GM21526 (cell line): Measurements from ENCODE around the gene ROBO1.

Experiments used
- ATAC-seq: cut with Tn5 transposase; IDR thresholded peaks from one replicate; pipeline ENCODE4 v1.9.1; 2021; ENCODE audit warnings: moderate library complexity; ENCODE audit not compliant: unreplicated experiment, low FRiP score

ROBO1 gene

GRCh38 chr3:78868570-78868969, 899.2 kb downstream of the ROBO1 start:
- no peak for ATAC-seq

- ATAC-seq: no peak
These were observed 900.1 kb downstream of the ROBO1 start for GRCh38 chr3:78867409-78868372.

DNA sequence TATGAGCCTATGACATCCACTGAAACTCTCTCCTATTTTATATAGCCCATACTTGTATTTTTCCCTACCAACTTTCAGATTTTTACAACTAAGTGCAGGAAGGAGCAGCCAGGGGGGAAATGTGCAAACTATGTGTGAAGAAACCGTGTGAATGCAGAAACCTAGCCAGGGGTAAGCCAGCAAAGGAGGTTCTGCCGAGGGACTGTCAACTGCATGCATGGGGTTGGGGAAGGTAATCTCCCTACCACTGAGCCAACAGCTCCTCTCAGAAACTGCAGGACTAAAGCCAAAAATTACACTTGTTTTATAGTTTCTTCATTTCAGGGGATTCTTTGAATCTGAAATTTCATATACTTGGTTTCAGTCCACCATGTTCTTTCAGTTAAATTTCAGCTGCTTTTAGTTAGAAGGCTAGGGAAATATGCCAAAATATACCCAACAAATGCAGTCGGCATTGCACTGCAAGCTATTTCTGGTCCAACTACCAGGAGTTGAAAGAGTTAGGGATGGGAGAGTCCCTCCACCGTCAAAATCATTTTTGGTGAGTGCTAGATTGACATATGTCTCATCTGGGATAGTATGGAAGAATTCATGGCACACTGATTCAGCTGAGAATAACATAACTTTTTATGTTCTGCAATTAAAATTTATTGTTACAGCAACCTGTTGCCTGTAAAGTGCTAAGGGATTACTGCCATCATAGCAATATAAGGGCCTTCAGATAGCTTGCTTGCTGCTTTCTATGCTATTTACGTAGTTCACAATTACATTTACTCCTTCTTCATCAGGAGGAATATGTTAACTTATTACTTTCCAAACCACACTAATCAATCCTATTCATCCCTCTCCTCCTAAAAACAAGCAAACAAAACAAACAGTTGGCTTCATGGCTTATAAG, 904.2 kb downstream of the ROBO1 start:
- no peak for ATAC-seq

GRCh38 chr3:78861156-78861555, 906.6 kb downstream of the ROBO1 start:
- ATAC-seq: no peak

DNA sequence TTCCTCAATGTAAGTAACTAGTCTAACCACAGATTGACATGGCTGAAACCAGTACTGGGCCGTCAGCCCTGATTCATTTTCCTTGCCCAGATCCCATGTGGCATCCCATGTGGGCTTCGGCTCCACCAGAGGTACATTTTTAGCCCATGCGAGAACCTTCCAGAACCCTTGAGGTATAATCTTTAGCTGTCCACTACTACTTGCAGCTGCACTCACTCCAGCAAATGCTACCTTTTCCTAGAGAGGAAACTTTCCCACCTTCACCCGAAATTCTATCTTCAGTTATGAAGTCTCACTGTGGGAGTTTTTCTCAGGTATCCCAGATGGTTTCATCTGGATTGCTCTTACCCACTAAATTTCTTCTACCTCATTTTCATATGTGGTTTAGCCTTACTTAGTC, 907.2 kb downstream of the ROBO1 start:
- no peak for ATAC-seq

DNA sequence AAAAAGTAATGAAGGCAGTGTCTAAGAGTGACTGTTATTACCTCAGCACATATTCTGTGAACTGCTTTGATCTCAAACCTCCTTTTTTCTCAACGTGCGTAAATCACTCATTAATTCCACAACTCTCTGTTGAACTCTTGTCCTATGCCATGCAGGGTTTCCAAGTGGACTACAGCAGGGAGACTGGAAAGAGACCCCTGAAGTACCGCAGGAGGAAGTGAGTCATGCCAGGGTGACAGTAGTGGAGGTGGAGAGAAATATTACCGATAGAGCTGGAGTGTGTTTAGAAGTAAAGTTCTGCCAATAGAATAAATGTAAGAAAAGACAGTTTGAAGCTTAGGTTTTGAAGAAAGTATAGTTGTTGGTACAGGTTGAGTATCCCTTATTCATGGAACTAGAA, 908.9 kb downstream of the ROBO1 start:
- no peak for ATAC-seq

DNA sequence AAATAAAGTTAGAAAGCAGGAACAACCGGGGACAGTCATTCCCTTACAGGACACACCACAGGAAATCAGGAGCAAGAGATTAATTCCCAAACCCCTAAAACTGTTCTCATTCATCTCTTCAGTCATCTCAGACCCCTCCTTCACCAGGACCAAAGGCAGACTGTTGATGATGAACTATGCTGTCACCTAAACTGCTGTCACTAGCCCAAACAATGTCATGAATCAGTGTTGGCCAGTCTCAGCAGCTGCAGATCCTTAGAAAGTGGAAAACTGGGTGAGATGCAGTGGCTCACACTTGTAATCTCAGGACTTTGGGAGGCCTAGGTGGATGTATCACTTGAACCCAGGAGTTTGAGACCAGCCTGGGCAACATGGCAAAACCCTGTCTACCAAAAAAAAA, 909.6 kb downstream of the ROBO1 start:
- no peak for ATAC-seq

GRCh38 chr3:78857494-78858111, 910.2 kb downstream of the ROBO1 start:
- no peak for ATAC-seq

DNA sequence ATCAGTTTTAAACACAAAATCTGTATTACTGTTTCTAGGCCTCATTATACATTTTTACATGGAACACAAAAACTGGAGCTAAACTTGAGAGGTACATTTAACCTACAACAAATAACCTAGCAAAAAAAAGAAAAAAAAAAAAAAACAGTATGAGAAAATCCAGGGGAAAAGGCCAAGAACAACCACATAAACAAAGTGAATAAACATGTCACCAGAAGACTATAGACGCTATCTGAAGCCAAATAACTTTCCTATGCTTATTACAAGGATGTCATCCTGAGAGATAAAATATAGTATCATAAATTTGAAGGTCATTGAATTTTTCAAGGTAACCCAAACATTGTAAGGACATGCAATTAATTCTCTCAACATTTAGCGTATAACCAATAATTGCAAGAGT, 911.6 kb downstream of the ROBO1 start:
- no peak for ATAC-seq

- no peak for ATAC-seq
These were observed 912.6 kb downstream of the ROBO1 start for GRCh38 chr3:78855190-78855589.

- no peak for ATAC-seq
These were observed 919.2 kb downstream of the ROBO1 start for GRCh38 chr3:78848392-78849288.

- ATAC-seq: no peak
These were observed 920.2 kb downstream of the ROBO1 start for GRCh38 chr3:78847603-78848002.

- ATAC-seq: no peak
These were observed 920.6 kb downstream of the ROBO1 start for GRCh38 chr3:78847203-78847602.

DNA sequence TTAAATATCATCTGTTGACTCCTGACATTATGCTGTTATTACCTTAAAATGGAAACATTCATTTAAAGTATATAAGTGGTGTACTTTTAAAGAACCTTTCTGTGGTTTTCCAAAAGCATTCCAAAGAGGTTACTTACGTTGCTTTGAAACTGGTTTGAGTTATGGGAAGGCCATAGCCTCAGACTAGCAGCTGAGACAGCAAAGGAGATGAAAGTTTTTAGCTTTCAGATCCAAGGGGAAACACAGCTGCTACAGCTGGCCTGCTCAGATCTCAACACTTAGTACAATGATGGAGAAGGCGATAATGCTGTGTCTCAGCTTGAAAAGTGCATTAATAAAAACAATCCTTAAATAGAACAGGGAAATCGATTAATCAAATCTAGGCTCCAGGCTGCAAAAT, 921.1 kb downstream of the ROBO1 start:
- ATAC-seq: no peak

GRCh38 chr3:78845605-78846004, 922.2 kb downstream of the ROBO1 start:
- no peak for ATAC-seq

GRCh38 chr3:78844307-78844706, 923.5 kb downstream of the ROBO1 start:
- ATAC-seq: no peak

GRCh38 chr3:78839693-78840092, 928.1 kb downstream of the ROBO1 start:
- ATAC-seq: no peak

DNA sequence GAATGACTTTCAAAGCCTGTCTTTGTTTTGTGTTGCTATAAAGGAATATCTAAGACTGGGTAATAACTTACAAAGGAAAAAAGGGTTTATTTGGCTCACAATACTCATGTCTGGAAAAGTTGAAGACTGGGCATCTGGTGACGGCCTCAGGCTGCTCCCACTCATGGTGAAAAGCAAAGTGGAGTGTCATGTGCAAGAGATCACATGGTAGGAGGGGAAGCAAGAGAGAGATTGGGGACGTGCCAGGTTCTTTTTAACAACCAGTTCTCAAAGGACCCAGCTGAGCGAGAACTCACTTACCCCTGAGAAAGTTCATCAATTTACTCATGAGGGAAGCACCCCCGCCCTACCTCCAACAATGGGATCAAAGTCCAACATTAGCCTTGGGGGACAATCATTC, 929.4 kb downstream of the ROBO1 start:
- ATAC-seq: no peak

DNA sequence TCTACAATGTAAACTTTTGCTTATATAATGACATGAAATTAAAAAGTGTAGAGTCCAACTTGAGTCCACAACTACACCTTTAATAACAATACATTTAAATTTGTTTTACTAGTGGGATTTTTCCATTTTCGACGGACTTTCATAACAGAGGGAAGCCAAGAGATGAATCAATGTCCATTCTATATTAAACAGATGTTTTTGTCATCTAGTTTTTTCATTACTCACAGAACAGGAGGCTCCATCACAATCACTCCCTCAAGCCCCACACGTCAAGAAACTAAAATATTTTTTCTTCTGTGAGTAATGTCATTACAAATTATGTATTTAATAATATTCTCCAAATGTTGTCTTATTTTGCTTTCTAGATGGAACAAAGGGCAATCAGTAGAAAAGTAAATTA, 932.9 kb downstream of the ROBO1 start:
- no peak for ATAC-seq

DNA sequence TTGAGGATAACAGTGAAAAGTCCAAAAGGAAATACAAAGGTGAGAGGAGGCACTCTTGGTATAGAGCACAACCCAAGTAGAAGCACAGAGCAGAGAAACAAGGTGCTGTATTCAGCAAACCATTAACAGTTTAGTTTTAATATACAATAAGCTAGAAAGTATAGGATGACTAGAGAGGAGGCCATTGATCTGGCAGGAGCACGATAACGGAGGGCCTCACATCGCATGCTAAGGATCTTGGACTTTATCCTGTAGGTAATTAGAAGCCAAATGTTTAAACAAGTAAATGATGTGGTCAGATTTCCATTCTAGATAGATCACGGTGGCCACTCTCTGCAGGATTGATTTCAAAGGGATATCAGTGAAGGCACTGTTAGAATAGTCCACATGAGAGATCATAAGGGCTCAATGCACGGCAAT, 935.0 kb downstream of the ROBO1 start:
- ATAC-seq: no peak
